GM12878 (cell line): ENCODE measurements around the gene NCKAP5. TPM values are rescaled to one million over a fixed set of nuclear protein-coding genes. Genes with fewer than 3 reads are reported as not detected.

ENCODE experiments used
- ATAC-seq: fragments of 200-7000 bp; cut with Tn5 transposase; 3 replicates; pipeline ENCODE4 v1.9.1; 2020; ENCODE audit warnings: mild to moderate bottlenecking, moderate library complexity
- BruUV-seq: library from RNA; stranded (reverse); fragments of 400-500 nt; replicated peaks from 2 replicates; lab custom pipeline; 2021; lab: Mats Ljungman, UMichigan
- CTCF ChIA-PET: fragments of 300-600 bp; sonication (Branson Sonifier 250); formaldehyde crosslinking; extraction: SDS; loops from one replicate; lab custom pipeline; 2021; ENCODE audit warnings: inconsistent platforms; lab: Yijun Ruan, JAX
- POLR2A ChIA-PET: fragments of 350-600 bp; formaldehyde crosslinking; extraction: SDS; loops from one replicate; lab custom pipeline; 2021; ENCODE audit warnings: inconsistent platforms; lab: Charles Lee
- RAD21 ChIA-PET: fragments of 300-600 bp; sonication (Branson Sonifier 250); formaldehyde crosslinking; loops from one replicate; lab custom pipeline; 2023; ENCODE audit warnings: antibody characterized with exemption; ENCODE audit not compliant: unreplicated experiment; lab: Charles Lee
- SMC1A ChIA-PET: fragments of 300-600 bp; sonication (Branson Sonifier 250); formaldehyde crosslinking; loops from one replicate; lab custom pipeline; 2023; ENCODE audit not compliant: unreplicated experiment, uncharacterized antibody; lab: Charles Lee
- DNase-seq: peaks from one replicate; pipeline ENCODE4 v3.0.0-alpha.2; 2011; ENCODE audit warnings: low read depth, low spot score
- FAIRE-seq: peaks from 3 replicates; lab custom pipeline; 2011; peaks lifted over from hg19 to GRCh38; lab: Jason Lieb, UNC
- H2AFZ ChIP-seq: 2 replicates; pipeline ENCODE4 v1.6.0; 2011; ENCODE audit warnings: low read depth, low read length, control low read depth; ENCODE audit not compliant: control insufficient read depth
- H3K27ac ChIP-seq: 2 replicates; pipeline ENCODE4 v1.5.1; 2011; ENCODE audit warnings: control low read depth; ENCODE audit not compliant: control insufficient read depth, insufficient read depth
- H3K27me3 ChIP-seq, 2 experiments: replicated peaks in 1 of 2; 2 replicates each; pipeline versions ENCODE4 v1.6.0 to v1.6.1; 2011; ENCODE audit warnings: low read length in 1 of 2; ENCODE audit not compliant: control insufficient read depth in 2 of 2, insufficient read depth in 2 of 2
- H3K36me3 ChIP-seq, 2 experiments: 2 replicates each; pipeline ENCODE4 v1.5.1; 2011; ENCODE audit warnings: low read length in 1 of 2; ENCODE audit not compliant: control insufficient read depth in 2 of 2, insufficient read depth in 2 of 2
- H3K4me1 ChIP-seq: 2 replicates; pipeline ENCODE4 v1.6.1; 2011; ENCODE audit warnings: mild to moderate bottlenecking, low read length, moderate library complexity, mixed read lengths; ENCODE audit not compliant: control insufficient read depth, insufficient read depth
- H3K4me2 ChIP-seq: 2 replicates; pipeline ENCODE4 v1.6.0; 2011; ENCODE audit warnings: control low read depth; ENCODE audit not compliant: control insufficient read depth, insufficient read depth
- H3K4me3 ChIP-seq: fragments of 200-600 bp; sonication (generic); 2 replicates; pipeline ENCODE4 v1.5.1; 2016
- H3K79me2 ChIP-seq: 2 replicates; pipeline ENCODE4 v1.6.0; 2011; ENCODE audit warnings: low read length; ENCODE audit not compliant: control insufficient read depth, insufficient read depth
- H3K9ac ChIP-seq: 2 replicates; pipeline ENCODE4 v1.8.0; 2011; ENCODE audit warnings: low read length, control low read depth, mixed read lengths; ENCODE audit not compliant: control insufficient read depth, insufficient read depth
- H3K9me3 ChIP-seq: replicated peaks from 3 replicates; pipeline ENCODE4 v1.5.1; 2011; ENCODE audit warnings: mild to moderate bottlenecking, low read length; ENCODE audit not compliant: control insufficient read depth, insufficient read depth
- H4K20me1 ChIP-seq: 2 replicates; pipeline ENCODE4 v1.6.0; 2011; ENCODE audit not compliant: control insufficient read depth, insufficient read depth
- NRF1 ChIP-seq: conservative IDR thresholded peaks from 2 replicates; pipeline ENCODE4 v1.6.1; 2011; ENCODE audit warnings: mild to moderate bottlenecking, low read depth, low read length, improper control_type of control experiment
- PAX8 ChIP-seq: fragments of 450-650 bp; IDR thresholded peaks from 2 replicates; pipeline ENCODE4 v1.6.1; 2017; ENCODE audit warnings: mild to moderate bottlenecking, moderate library complexity
- SPI1 ChIP-seq: IDR thresholded peaks from 2 replicates; pipeline ENCODE4 v1.6.1; 2011; ENCODE audit warnings: low read depth, mild to moderate bottlenecking, low read length, moderate library complexity, borderline replicate concordance; ENCODE audit not compliant: insufficient read depth
- SREBF1 ChIP-seq: IDR thresholded peaks from 2 replicates; pipeline ENCODE4 v1.6.1; 2012; ENCODE audit warnings: mild to moderate bottlenecking, low read length
- WGBS: methylation state at CpG from one replicate; pipeline ENCODE4 v1.1.6; 2016; ENCODE audit warnings: low lambda C conversion rate; ENCODE audit not compliant: insufficient replicate concordance, insufficient coverage; ENCODE audit errors: missing lambda C conversion rate; 5-methylcytosine and 5-hydroxymethylcytosine counted together
- in situ Hi-C: fragments of 300-500 bp; cut with MboI; formaldehyde crosslinking; loops from 9 replicates; pipeline ENCODE4 v1.14.3; 2018; ENCODE audit warnings: mixed read lengths
- intact Hi-C: fragments of 100-400 bp; cut with micrococcal nuclease; formaldehyde crosslinking; loops from one replicate; pipeline ENCODE4 v1.14.2; 2022; ENCODE audit not compliant: unreplicated experiment
- polyA plus RNA-seq, 11 experiments: library from polyadenylated mRNA; depleted of rRNA in 4 of 11; unstranded in 6 of 11; stranded (reverse) in 5 of 11; fragments of >200 nt; fragmentation: Nextera tagmentation in 4 of 11; fragmentation: Illumina TruSeq in 1 of 11; extraction: Ambion mirVana in 4 of 11; extraction: Trizol in 1 of 11; gene quantifications; 1 replicate in 1 of 11; 2 replicates in 10 of 11; pipeline versions ENCODE4 v1.2.1 to v1.2.3, GENCODE V29; 2011 to 2016; ENCODE audit warnings: inconsistent platforms in 2 of 11, missing spikeins in 2 of 11, low read depth in 1 of 11
- total RNA-seq, 4 experiments: library from RNA; depleted of rRNA in 3 of 4; stranded (reverse); fragments of >200 nt in 3 of 4; fragmentation: Illumina TruSeq in 1 of 4; extraction: Trizol in 1 of 4; gene quantifications; 2 replicates each; pipeline versions ENCODE4 v1.2.1 to v1.2.3, GENCODE V29; 2013 to 2021
- TF ChIP-seq, protein P1 (sequence below): fragments of 450-650 bp; IDR thresholded peaks from 2 replicates; pipeline ENCODE4 v1.6.1; 2017; ENCODE audit warnings: borderline replicate concordance

The NCKAP5 gene
- total and polyA plus RNA-seq, 10 of the 15 experiments (the other 5 are each of a cell fraction or from before 2014, with no cell fraction given): 0.06 to 0.44 (median 0.16) TPM

DNA sequence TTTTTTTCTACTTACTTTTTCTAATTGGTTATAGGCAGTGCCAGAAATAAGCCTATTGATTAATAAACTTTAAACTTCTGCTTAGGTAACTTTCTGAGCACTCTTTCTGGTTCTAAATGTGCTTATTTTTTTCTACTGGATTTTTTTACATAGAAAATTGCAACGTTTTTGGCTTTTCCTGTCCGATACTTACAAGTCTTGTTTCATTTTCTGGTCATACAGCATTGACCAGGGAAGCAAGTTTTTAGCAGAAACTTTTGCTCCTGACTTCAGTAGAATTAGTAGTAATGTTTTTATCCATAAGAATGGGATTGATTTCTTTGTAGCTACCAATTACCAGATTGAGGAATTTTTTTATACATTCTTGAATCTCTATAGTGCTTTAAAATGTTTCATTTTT is 36.9 kb downstream of the NCKAP5 start:
- no peak overlapping the region for H3K27ac ChIP-seq
- peak; percentile 60 for ATAC-seq
- intact Hi-C loops: no loop called here
- no peaks in the 10 kb centered on the region for H3K79me2 ChIP-seq
- no peak overlapping the region for H2AFZ ChIP-seq
- H4K20me1 ChIP-seq: no peaks in the 10 kb centered on the region
- SMC1A ChIA-PET: interaction anchor here (0.9 to 3.6 kb wide), 4 partner anchors 9 to 33 kb away, joined by 3 to 12 read pairs (median 4); no protein-coding TSS in a partner anchor
- H3K27me3 ChIP-seq: no peaks in the 10 kb centered on the region
- TF ChIP-seq NRF1: no peak
- TF ChIP-seq, all 136 proteins: peak for 0
- H3K4me1 ChIP-seq: no peaks in the 10 kb centered on the region
- H3K9ac ChIP-seq: no peak overlapping the region
- DNase-seq (no peak), FAIRE-seq (no peak)
- in situ Hi-C loops: no loop called here
- no peak overlapping the region for H3K4me3 ChIP-seq
- CTCF ChIA-PET: interaction anchor here (1.0 to 4.6 kb wide), 2 partner anchors 12 to 30 kb away, joined by 3 to 29 read pairs; no protein-coding TSS in a partner anchor
- no peak overlapping the region for H3K4me2 ChIP-seq
- no peaks in the 10 kb centered on the region for H3K9me3 ChIP-seq
- 18% methylated on average over 2 of the region's 2 CpGs for WGBS
- no peaks in the 10 kb centered on the region for H3K36me3 ChIP-seq
- POLR2A ChIA-PET: no interaction called here
- RAD21 ChIA-PET: interaction anchor here (1.0 kb wide), 1 partner anchor 32 kb away, joined by 3 read pairs; no protein-coding TSS in a partner anchor
- BruUV-seq: no TSS peak

DNA sequence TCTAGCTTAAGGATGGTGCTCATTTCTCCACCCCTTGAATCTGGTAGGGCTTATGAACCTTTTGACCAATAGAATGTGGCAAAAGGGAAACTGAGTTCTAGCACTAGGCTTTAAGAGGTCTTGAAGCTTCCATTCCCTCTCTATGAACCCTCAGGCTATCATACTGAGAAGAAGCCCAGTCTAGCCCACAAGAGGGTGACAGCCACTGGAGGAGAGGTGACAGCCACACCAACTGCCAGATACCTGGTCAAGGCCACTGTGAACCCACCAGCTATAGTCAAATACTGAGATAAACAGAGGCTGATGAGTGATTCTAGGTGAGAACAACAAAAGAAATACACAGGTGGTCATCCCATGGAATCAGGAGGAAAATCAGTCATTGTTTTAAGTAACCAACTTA is 37.6 kb downstream of the NCKAP5 start:
- no peak for ATAC-seq
- no peaks in the 10 kb centered on the region for H3K36me3 ChIP-seq
- no TSS peak for BruUV-seq

More for the DNA sequence above, 37.6 kb downstream of the NCKAP5 start:
- TF ChIP-seq SREBF1 (no peak), SPI1 (no peak), PAX8 (no peak)
- TF ChIP-seq, protein P1, sequence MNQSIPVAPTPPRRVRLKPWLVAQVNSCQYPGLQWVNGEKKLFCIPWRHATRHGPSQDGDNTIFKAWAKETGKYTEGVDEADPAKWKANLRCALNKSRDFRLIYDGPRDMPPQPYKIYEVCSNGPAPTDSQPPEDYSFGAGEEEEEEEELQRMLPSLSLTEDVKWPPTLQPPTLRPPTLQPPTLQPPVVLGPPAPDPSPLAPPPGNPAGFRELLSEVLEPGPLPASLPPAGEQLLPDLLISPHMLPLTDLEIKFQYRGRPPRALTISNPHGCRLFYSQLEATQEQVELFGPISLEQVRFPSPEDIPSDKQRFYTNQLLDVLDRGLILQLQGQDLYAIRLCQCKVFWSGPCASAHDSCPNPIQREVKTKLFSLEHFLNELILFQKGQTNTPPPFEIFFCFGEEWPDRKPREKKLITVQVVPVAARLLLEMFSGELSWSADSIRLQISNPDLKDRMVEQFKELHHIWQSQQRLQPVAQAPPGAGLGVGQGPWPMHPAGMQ: no peak
- TF ChIP-seq, all 136 proteins: peak for 0
- Histone ChIP-seq H3K27ac (no peak overlapping the region), H3K4me3 (no peak overlapping the region), H3K27me3 (no peaks in the 10 kb centered on the region), H3K4me2 (no peak overlapping the region), H2AFZ (no peak overlapping the region), H3K79me2 (no peaks in the 10 kb centered on the region), H3K9ac (no peak overlapping the region), H3K4me1 (no peaks in the 10 kb centered on the region), H4K20me1 (no peaks in the 10 kb centered on the region), H3K9me3 (no peaks in the 10 kb centered on the region)
- POLR2A ChIA-PET: no interaction called here
- SMC1A ChIA-PET: interaction anchor here (0.6 to 3.6 kb wide), 10 partner anchors 9 to 66 kb away, joined by 3 to 12 read pairs (median 4); no protein-coding TSS in a partner anchor
- no peak for DNase-seq
- in situ Hi-C loops (no loop called here), intact Hi-C loops (no loop called here)
- RAD21 ChIA-PET: interaction anchor here (1.0 to 2.8 kb wide), 4 partner anchors 11 to 113 kb away, joined by 3 to 8 read pairs (median 4); no protein-coding TSS in a partner anchor
- CTCF ChIA-PET: interaction anchor here (0.6 to 4.6 kb wide), 3 partner anchors 11 to 42 kb away, joined by 4 to 29 read pairs (median 12); no protein-coding TSS in a partner anchor
- no peak for FAIRE-seq
